Mammary epithelial cell (primary cell): ENCODE data around the gene SYCN.
"Not testable (repeated sequence)": the region's sequence is repeated elsewhere in the genome, so short reads cannot be mapped to it uniquely, and the experiment has no call there.

ENCODE experiments used
- EZH2 ChIP-seq: IDR thresholded peaks from 2 replicates; pipeline ENCODE4 v1.6.1; 2012; ENCODE audit warnings: low read length, inconsistent platforms, borderline replicate concordance
- TF ChIP-seq, protein P1 (sequence below), 2 donors: IDR thresholded peaks in 1 of 2; conservative IDR thresholded peaks in 1 of 2; 2 replicates each; pipeline ENCODE4 v1.5.1; 2011 to 2012; ENCODE audit warnings: inconsistent platforms in 2 of 2, low read length in 2 of 2, mild to moderate bottlenecking in 2 of 2, control low read depth in 1 of 2, low read depth in 1 of 2; ENCODE audit not compliant: insufficient read depth in 1 of 2; ENCODE audit errors: extremely low read depth in 1 of 2

- TF ChIP-seq, protein P1, sequence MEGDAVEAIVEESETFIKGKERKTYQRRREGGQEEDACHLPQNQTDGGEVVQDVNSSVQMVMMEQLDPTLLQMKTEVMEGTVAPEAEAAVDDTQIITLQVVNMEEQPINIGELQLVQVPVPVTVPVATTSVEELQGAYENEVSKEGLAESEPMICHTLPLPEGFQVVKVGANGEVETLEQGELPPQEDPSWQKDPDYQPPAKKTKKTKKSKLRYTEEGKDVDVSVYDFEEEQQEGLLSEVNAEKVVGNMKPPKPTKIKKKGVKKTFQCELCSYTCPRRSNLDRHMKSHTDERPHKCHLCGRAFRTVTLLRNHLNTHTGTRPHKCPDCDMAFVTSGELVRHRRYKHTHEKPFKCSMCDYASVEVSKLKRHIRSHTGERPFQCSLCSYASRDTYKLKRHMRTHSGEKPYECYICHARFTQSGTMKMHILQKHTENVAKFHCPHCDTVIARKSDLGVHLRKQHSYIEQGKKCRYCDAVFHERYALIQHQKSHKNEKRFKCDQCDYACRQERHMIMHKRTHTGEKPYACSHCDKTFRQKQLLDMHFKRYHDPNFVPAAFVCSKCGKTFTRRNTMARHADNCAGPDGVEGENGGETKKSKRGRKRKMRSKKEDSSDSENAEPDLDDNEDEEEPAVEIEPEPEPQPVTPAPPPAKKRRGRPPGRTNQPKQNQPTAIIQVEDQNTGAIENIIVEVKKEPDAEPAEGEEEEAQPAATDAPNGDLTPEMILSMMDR (conservative IDR thresholded peaks at IDR 0.05 in 1 of 2, IDR thresholded peaks at IDR 0.05 in 1 of 2; ENCODE audit: extremely low read depth in 1 of 2, insufficient read depth in 1 of 2, low read depth in 1 of 2, low read length in 2 of 2) = not testable (repeated sequence)
- TF ChIP-seq EZH2 = not testable (repeated sequence)
Measured at GRCh38 chr19:39219108-39219507, 15.0 kb upstream of the SYCN start.
